ENCODE results near the gene AMBRA1. TPM values are rescaled to one million over a fixed set of nuclear protein-coding genes. Genes with fewer than 3 reads are reported as not detected.

AMBRA1 gene
- total RNA-seq, 1 donor from 2014 or later: 45.3 TPM

- DNase-seq (ENCODE audit: low spot score, unreplicated experiment): no peak
- TF ChIP-seq, protein P1, sequence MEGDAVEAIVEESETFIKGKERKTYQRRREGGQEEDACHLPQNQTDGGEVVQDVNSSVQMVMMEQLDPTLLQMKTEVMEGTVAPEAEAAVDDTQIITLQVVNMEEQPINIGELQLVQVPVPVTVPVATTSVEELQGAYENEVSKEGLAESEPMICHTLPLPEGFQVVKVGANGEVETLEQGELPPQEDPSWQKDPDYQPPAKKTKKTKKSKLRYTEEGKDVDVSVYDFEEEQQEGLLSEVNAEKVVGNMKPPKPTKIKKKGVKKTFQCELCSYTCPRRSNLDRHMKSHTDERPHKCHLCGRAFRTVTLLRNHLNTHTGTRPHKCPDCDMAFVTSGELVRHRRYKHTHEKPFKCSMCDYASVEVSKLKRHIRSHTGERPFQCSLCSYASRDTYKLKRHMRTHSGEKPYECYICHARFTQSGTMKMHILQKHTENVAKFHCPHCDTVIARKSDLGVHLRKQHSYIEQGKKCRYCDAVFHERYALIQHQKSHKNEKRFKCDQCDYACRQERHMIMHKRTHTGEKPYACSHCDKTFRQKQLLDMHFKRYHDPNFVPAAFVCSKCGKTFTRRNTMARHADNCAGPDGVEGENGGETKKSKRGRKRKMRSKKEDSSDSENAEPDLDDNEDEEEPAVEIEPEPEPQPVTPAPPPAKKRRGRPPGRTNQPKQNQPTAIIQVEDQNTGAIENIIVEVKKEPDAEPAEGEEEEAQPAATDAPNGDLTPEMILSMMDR (IDR thresholded peaks at IDR 0.05; ENCODE audit: unreplicated experiment): no peak
- Mint-ChIP-seq H3K27me3 (no peaks in the 10 kb centered on the region), H3K4me3 (ENCODE audit: low read depth) (no peak overlapping the region), H3K4me1 (ENCODE audit: low read depth) (peaks cover 11% of the 10 kb centered on the region), H3K9me3 (ENCODE audit: low read depth) (no peaks in the 10 kb centered on the region), H3K36me3 (ENCODE audit: insufficient read depth) (no peaks in the 10 kb centered on the region), H3K27ac (no peak overlapping the region)
Measured at GRCh38 chr11:46514370-46514769, 79.5 kb downstream of the AMBRA1 start.

DNA sequence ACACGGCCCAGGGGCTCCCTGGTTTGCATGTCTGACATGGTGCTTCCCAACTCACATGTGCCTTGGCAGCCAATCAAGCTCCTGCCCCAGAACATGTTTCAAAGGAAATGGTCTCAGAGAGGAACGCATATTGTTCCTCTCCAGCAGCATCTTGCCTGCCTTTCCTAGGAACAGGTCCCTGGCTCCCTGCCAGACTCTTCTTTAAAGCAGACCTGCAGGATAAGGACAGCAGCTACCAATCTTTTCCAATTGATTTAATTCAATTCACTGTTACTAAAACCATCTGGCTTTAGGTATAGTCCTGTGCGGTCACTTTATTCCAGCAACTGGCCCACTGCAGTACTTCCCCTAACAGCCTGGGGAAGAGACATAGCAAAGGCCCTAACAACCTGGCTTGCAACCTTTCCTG, 79.9 kb downstream of the AMBRA1 start:
- Mint-ChIP-seq H3K4me3 (ENCODE audit: low read depth) (no peak overlapping the region), H3K27ac (no peak overlapping the region), H3K27me3 (no peaks in the 10 kb centered on the region), H3K36me3 (ENCODE audit: insufficient read depth) (no peaks in the 10 kb centered on the region), H3K4me1 (ENCODE audit: low read depth) (peaks cover 7% of the 10 kb centered on the region), H3K9me3 (ENCODE audit: low read depth) (no peaks in the 10 kb centered on the region)
- DNase-seq (ENCODE audit: low spot score, unreplicated experiment): no peak
- TF ChIP-seq, protein P1 (IDR thresholded peaks at IDR 0.05; ENCODE audit: unreplicated experiment): no peak

- H3K4me3 Mint-ChIP-seq (ENCODE audit: low read depth): no peak overlapping the region
- no peaks in the 10 kb centered on the region for H3K9me3 Mint-ChIP-seq (ENCODE audit: low read depth)
- H3K27ac Mint-ChIP-seq: no peak overlapping the region
- H3K4me1 Mint-ChIP-seq (ENCODE audit: low read depth): peaks cover 3% of the 10 kb centered on the region
- no peaks in the 10 kb centered on the region for H3K27me3 Mint-ChIP-seq
- TF ChIP-seq, protein P1 (IDR thresholded peaks at IDR 0.05; ENCODE audit: unreplicated experiment): no peak
- no peak for DNase-seq (ENCODE audit: low spot score, unreplicated experiment)
- H3K36me3 Mint-ChIP-seq (ENCODE audit: insufficient read depth): peaks cover 6% of the 10 kb centered on the region
Measured at GRCh38 chr11:46512261-46512881, 81.5 kb downstream of the AMBRA1 start.

GRCh38 chr11:46511342-46511741, 82.5 kb downstream of the AMBRA1 start:
- Mint-ChIP-seq H3K9me3 (ENCODE audit: low read depth) (no peaks in the 10 kb centered on the region), H3K27ac (no peak overlapping the region), H3K36me3 (ENCODE audit: insufficient read depth) (peaks cover 6% of the 10 kb centered on the region), H3K27me3 (no peaks in the 10 kb centered on the region), H3K4me1 (ENCODE audit: low read depth) (peaks cover 3% of the 10 kb centered on the region), H3K4me3 (ENCODE audit: low read depth) (no peak overlapping the region)
- no peak for DNase-seq (ENCODE audit: low spot score, unreplicated experiment)
- TF ChIP-seq, protein P1 (IDR thresholded peaks at IDR 0.05; ENCODE audit: unreplicated experiment): no peak

DNA sequence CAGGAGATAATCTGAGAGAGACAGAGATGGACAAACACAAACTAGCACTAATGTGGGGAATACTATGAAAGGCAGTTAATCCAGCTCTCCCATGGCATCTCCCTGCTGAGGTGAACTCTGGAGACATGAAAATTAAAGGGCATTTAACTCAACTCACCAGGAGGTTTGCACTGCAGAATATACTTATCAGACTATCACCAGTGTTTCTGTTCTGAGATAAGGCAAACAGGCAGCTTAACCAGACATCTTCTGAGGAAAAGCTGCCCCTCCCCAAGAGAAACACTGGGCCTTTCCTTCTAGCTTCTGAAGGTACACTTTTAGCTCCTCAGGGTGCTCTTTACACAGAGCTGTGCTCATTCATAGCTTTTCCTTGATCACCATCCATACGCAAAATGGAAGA, 85.5 kb downstream of the AMBRA1 start:
- Mint-ChIP-seq H3K27me3 (no peaks in the 10 kb centered on the region), H3K4me1 (ENCODE audit: low read depth) (peaks cover 12% of the 10 kb centered on the region), H3K27ac (no peak overlapping the region), H3K4me3 (ENCODE audit: low read depth) (no peak overlapping the region), H3K9me3 (ENCODE audit: low read depth) (no peaks in the 10 kb centered on the region), H3K36me3 (ENCODE audit: insufficient read depth) (peaks cover 6% of the 10 kb centered on the region)
- TF ChIP-seq, protein P1 (IDR thresholded peaks at IDR 0.05; ENCODE audit: unreplicated experiment): no peak
- no peak for DNase-seq (ENCODE audit: low spot score, unreplicated experiment)

Data from progenitor cell of endocrine pancreas (in vitro differentiated cells).